Measurements from ENCODE around the gene PIGH.

DNA sequence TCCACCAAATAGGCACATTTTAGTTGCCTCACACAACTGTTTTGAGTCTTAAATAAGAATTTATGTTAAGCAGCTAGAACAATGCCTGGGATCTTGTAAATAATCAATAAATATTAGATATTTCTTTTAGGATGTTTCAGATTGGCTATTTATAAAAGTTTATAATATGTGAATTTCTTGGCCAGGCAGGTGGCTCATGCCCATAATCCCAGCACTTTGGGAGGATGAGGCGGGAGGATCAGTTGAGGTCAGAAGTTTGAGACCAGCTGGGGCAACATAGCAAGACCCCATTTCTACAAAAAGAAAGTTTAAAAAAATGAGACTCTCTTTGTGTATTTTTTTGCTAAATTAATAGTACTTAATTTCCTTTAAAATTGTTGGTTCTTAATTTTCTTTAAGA, 41.4 kb upstream of the PIGH start:
- TF ChIP-seq, protein P1, sequence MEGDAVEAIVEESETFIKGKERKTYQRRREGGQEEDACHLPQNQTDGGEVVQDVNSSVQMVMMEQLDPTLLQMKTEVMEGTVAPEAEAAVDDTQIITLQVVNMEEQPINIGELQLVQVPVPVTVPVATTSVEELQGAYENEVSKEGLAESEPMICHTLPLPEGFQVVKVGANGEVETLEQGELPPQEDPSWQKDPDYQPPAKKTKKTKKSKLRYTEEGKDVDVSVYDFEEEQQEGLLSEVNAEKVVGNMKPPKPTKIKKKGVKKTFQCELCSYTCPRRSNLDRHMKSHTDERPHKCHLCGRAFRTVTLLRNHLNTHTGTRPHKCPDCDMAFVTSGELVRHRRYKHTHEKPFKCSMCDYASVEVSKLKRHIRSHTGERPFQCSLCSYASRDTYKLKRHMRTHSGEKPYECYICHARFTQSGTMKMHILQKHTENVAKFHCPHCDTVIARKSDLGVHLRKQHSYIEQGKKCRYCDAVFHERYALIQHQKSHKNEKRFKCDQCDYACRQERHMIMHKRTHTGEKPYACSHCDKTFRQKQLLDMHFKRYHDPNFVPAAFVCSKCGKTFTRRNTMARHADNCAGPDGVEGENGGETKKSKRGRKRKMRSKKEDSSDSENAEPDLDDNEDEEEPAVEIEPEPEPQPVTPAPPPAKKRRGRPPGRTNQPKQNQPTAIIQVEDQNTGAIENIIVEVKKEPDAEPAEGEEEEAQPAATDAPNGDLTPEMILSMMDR (IDR thresholded peaks at IDR 0.05 in 2 of 3, conservative IDR thresholded peaks at IDR 0.05 in 1 of 3; ENCODE audit: control insufficient read depth in 2 of 3, extremely low read depth in 1 of 3, insufficient read depth in 1 of 3, low read depth in 3 of 3, low read length in 3 of 3) = no peak
- TF ChIP-seq ESRRA (IDR thresholded peaks at IDR 0.05; ENCODE audit: low read length) (no peak), BHLHE40 (IDR thresholded peaks at IDR 0.05; ENCODE audit: borderline replicate concordance in 1 of 2, low read depth in 2 of 2, low read length in 1 of 2) (no peak), HDAC2 (IDR thresholded peaks at IDR 0.05) (no peak), TCF7 (IDR thresholded peaks at IDR 0.05; ENCODE audit: borderline replicate concordance) (no peak), PAX5 (IDR thresholded peaks at IDR 0.05; ENCODE audit: borderline replicate concordance, low read depth, low read length) (no peak), POLR2A (IDR thresholded peaks at IDR 0.05; ENCODE audit: low read depth, low read length) (no peak)
